GM19468 (cell line): ENCODE data around the gene LRRC45.

Source experiments
- ATAC-seq: cut with Tn5 transposase; IDR thresholded peaks from one replicate; pipeline ENCODE4 v1.9.1; 2021; ENCODE audit warnings: mild to moderate bottlenecking, moderate library complexity, moderate number of reproducible peaks; ENCODE audit not compliant: unreplicated experiment; ENCODE audit errors: extremely low read depth

Gene LRRC45

DNA sequence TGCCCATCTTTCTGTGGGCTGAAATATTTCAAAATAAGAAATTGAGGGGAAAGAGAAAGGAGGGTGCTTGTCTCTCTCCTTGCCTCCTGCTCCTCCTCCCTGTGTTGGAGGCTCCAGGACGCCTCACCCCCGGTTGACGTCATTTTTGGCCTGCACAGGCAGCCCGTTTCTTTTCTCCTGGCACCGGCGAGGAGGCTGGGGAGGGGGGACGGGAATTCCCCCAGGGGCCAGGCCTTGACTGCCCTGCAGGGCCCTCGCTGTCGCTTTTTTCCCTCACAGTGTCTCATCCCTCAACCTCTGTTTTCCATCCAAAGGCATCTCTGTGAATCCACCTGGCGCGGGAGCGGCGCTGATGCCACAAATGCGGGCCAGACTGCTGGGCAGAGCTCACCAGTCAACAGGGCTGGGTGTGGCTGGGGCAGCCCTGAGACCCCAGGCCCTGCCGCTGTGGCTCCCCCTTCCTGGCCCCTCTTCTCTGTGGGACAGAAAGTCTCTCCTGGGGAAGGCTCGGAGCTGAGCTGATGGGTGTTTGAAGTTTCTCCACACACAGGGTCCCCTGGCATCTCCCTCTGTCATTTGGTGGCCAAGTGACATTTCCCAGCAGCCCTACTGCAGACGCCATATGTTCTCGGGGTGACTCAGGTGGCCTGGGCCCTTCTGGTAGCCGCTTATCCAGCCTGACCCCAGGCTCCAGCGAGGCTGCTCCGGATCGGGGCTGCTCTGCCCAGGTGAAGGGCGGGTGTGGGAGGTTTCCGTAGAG lies 16.5 kb upstream of the LRRC45 start:
- no peak for ATAC-seq

DNA sequence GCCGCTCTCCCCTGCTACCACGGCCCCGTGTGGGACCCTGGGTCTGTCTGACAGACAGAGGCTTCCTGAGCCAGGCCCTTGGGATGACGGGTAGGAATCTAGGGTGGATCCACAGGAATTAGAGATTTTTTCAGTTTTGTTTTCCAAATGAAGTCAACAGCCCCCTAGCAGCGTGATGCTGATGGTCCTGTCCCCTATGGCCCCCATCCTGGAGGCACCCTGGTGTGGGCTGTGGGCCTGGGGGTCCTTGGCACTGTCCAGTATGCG lies 15.9 kb upstream of the LRRC45 start:
- ATAC-seq: no peak

DNA sequence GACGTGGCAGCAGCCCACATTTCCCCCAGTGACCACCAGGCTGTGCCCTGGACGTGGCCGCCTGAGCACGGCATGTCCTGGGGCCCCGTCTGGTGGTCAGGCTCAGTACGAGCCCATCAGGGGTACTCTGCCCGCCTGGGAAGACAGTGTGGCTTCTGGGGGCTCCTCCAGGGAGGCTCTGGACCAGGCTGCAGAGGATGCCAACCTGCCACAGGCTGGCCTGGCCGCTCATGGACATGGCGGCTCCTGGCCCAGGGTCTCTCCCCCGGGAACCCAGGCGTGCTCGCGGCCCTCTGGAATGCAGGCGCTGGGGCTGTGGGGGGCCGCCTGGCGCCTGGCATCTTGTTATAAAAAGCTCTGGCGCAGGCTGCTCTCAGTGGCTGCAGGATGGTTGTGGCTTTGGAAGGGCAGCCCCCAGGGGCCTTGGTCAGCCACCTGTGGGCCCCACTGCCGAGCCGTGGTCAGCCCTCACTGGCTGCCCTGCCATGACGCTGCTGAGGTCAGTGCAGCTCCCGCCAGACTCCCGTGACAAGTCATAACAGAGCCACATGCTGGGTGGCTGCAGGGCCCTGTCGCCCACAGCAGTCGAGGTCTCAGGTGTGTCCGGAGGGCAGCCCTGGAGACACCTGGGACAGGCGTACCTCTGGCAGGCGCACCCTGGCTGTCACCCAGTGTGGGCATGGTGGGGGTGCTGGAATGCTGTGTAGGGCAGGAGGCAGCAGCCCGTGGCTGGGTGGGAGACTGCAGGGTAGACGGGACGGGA lies 15.4 kb upstream of the LRRC45 start:
- no peak for ATAC-seq

DNA sequence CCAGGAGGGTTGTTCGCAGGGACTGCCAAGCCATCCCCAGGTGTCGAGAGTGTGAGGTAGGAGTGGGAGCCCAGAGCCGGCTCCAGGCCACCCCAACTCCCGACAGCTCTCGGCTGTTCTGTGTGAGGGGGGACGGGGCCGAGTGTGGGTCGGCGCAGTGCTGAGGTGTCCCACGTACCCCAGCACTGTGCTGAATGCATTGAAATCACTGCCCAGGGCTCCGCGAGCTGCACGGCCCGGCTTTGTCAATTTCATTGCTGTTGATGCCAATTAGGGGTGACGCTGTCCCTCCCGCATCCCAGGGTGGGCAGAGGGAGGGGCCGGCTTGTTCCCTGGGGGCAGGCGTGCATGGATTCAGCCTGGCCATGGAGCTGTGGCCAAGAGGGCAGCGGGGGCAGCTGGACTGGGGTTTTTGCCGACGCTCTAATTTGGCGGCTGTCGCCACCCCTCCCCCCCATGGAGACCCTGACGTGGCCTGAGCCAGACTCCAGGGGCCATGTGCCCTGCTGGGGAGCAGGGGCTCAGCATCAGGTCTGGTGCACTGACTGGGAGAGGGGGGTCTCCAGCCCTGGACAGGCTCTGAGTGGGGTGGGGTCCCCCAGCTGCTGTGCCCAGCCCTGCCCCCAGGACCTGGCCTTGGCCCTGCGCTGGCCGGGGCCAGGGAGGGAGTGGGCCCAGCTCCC lies 14.7 kb upstream of the LRRC45 start:
- ATAC-seq: no peak

DNA sequence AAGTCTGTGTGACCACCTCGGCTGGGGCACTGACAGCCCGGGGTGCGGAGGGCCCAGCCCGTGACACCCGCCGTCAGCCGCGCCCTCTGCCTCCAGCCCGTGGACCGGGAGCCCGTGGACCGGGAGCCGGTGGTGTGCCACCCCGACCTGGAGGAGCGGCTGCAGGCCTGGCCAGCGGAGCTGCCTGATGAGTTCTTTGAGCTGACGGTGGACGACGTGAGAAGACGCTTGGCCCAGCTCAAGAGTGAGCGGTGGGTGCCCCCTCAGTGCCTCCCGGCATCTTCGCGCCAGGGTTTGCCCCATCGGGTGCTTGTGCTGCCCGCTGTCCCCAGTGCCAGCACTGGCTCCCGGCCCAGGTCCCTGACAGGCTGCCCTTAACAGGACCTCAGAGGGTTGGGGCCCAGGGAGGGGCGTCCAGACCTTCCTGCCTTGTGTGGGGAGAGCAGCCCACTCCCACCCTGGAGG lies 14.1 kb upstream of the LRRC45 start:
- ATAC-seq: no peak

DNA sequence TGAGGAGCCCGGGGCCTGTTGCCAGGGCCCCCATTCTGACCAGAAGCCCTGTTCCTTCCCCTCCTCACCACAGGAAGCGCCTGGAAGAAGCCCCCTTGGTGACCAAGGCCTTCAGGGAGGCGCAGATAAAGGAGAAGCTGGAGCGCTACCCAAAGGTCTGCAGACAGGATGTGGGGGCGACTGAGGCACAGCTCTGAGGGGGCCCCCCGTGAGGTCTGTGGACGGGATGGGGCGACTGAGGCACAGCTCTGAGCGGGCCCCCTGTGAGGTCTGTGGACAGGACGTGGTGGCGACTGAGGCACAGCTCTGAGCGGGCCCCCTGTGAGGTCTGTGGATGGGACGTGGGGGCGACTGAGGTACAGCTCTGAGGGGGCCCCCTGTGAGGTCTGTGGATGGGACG lies 13.7 kb upstream of the LRRC45 start:
- ATAC-seq: no peak

DNA sequence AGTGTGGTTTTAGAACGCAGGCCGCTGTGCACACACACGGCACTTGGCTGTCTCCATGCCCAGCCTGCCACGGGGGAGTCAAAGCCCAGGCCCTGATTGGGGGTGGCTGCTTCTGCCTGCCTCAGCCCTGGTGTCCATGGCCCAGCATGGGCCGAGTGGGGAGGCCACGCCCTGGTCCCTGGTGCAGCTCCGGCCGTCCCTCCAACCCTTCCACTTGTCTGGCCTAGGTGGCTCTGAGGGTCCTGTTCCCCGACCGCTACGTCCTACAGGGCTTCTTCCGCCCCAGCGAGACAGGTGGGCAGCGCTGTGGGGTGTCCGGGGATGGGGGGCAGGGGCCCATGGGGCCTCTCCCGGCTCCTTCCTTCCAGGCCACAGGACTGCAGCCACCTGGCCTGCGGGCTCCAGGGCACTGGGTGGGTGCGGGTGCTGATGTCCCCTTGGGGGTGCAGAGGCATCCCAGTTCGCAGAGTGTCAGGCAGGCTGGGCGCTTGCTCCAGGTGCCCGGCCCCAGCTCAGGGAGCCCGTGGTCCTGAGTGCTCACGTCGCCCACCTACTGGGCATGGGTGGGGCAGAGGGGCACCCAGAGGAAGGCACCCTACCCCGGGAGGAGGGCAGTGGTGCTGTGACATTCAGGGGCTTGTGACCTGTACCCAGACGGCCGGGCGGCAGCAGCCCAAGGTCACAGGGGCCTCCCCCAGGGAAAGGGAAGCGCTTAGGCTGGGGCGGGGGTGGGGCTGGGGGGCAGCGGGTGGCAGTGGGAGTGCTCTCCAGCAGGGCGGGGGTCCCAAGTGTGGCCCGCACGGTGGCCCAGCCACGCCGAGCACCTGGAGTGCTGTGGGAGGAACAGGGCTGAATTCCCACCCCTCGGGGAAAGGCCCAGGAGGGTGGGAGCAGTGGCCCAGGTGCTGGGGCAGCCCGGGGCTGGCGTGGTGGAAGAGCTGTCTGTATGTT lies 12.3 kb upstream of the LRRC45 start:
- ATAC-seq: no peak

DNA sequence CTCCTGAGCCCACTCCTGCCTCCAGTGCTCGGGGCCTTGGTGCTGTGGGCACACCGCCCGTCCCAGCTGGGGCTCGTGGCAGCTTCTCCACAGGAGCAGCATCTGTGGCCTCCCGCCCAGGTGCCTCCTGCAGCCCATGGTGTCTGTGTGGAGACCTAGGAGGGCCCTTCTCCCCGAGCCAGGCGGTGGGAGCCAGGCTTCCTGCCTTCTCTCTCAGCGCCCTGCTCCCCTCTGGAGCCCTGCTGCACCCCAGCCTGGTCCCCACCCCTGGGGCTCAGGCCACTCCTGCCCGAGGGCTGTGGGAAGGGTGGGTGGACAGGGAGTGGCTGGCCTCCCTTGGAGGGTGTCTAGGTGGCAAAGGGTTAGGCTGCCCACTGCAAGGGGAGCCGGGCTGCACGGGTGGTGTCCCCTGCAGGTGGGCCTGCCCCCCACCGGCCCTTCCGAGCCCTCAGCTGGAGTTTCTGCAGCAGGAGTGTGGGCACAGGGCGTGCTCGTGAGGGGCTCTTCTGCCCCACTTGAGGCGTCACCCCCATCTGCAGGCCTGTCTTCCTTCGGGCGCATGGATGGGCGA lies 11.4 kb upstream of the LRRC45 start:
- ATAC-seq: no peak

DNA sequence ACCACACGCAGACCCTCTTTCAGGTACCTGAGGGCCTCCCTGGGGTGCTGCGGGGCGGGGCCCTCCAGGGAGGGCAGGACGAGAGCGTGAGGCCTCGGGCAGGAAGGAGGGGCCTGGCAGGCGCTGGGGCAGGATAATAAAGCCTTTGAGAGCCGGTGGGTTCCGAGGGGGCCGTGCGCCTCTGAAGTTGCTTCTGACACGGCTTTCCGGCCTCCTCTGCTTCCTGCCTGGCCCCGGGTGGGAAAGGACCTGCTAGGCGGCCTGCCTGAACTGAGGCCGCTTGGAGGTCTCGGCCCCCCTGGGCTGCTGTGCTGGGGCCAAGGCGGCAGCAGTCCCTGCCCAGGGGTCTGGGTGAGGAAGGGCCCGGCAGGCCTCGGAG lies 10.9 kb upstream of the LRRC45 start:
- ATAC-seq: no peak

DNA sequence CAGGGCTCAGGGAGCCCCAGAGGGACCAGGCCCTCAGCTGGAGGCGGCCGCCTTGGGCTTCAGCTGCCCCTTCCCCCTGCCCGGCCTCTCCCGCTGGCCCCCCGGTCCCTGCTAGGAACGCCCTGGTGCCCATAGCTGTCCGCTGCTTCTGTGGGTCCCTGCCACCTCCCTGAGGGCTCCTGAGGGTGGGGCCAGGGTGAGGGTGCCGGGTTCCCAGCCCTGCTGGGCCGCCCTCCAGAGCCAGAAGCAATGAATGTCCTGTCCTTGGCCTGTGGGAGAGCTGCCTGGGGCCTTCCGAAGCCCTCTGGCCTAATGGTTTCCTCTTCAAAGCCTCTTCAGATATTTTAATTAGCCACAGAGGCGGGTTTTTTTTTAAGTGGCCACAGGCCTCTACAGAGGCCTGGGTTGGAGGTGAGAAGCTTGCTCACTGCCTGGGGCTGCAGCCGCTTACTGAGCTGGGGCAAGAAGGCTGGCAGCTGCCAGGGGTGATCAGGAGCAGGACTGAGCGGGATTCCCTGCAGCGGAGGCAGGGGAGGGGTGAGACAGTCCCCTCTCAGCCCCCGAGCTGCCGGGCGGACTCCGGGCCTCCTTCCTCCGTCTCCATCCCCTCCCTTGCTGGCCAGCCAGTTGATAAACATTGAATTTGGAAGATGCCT lies 10.3 kb upstream of the LRRC45 start:
- no peak for ATAC-seq

DNA sequence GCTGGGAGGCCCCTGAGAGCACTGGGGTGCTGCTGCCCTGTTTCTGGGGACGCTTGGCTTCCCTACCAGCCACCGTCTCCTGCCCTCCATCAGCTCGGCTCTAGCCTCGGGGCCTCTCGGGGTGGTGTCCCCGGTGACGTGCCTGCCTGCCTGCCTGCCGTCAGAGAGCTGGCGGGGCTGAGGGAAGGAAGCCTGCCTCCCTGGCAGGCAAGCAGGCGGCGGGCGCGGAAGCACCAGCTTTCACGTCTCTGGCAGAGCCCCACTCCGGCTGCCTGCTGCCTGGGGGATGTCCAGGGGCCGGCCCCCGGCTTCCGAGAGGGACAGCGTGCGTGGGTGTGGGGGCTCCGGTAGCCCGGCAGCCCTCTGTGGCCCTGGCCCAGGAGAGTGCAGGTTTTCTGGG lies 9.8 kb upstream of the LRRC45 start:
- ATAC-seq: no peak

DNA sequence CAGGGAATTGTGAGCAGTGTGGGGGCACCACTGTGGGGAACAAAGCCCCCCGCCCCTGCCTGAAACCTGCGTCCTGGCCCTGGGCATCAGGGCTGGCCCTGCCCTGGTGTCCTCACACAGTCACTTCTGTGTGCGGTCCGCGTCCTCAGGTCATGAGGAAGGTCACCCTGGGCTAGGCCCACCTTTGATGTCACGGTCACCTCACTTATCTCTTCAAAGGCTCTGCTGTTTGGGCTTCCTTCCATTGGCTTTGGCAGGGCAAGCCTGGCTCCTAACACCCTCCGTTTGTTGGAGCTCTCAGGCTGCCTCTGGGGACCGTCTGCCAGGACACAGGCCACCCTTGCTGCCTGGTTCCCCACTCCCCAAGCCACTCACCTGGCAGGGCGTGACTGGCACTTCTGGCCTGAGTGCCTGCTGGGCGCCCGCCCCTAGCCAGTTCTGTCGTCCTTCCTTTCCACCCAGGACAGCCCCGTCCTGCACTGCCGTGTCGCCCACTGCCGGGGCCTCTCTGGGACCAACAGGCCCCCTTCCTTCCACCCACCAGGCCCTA lies 9.3 kb upstream of the LRRC45 start:
- ATAC-seq: no peak

DNA sequence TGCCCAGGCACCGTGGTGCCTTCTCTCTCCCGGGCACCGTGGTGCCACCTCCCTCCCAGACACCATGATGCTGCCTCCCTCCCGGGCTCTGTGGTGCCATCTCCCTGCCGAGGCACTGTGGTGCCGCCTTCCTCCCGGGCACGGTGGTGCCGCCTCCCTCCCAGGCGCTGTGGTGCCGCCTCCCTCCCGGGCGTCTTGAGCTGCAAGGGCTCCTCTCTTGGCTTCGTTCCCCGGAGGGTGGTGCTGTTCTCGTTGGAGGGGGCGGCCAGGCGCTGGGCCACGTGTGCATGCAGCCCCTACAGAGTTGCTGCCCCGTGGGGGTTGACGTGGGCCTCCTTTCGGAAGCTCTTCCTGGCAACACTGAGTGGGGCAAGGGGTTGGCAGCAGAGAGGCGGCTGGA lies 8.7 kb upstream of the LRRC45 start:
- ATAC-seq: no peak

DNA sequence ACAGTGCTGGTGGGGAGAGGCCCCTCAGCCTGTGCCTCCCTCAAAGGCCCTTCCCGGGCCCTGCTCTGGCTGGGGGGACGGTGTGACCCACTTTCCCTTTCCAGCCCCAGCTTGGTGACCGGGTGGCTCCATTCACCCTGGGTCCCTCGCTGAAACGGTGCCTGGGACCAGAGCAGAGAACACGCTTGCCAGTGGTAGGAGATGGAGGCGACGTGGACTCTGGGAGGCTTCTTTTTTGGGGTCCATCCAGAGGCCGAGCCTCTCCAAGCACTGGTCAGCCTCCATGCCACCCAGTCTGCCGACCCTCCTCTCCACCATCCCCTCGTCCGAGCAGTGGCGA lies 8.2 kb upstream of the LRRC45 start:
- no peak for ATAC-seq

DNA sequence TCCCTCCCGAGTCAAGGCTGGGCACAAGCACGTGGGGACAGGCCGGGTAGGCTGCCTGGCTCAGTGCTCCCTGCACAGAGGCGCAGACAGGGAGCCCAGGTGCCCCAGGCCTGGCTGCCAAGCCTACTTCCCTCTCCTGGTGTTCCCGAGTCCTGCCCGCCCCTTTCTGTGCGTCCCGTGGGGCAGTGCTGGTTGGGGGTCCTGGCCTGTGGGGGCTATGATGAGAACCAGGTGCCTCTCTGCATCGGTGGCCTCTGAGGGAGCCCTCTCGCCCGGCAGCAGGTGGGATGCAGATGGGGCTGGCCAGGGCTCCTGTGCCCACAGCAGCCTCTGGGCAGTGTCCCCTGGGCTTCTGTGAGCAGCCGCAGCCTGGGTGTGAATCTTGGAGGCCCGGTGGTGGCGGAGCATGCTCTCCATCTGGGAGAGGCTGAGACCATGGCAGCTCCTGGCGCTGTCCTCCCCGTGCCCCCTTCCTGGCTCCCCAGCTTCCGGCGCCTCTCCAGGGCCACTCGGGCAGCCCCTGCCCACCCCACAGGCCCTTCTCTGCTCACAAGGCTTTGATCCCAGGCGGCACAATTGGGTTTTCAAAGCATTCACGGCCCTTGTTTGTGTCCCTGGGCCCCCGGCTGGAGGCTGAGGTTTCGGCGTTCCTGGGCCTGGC lies 7.7 kb upstream of the LRRC45 start:
- no peak for ATAC-seq

DNA sequence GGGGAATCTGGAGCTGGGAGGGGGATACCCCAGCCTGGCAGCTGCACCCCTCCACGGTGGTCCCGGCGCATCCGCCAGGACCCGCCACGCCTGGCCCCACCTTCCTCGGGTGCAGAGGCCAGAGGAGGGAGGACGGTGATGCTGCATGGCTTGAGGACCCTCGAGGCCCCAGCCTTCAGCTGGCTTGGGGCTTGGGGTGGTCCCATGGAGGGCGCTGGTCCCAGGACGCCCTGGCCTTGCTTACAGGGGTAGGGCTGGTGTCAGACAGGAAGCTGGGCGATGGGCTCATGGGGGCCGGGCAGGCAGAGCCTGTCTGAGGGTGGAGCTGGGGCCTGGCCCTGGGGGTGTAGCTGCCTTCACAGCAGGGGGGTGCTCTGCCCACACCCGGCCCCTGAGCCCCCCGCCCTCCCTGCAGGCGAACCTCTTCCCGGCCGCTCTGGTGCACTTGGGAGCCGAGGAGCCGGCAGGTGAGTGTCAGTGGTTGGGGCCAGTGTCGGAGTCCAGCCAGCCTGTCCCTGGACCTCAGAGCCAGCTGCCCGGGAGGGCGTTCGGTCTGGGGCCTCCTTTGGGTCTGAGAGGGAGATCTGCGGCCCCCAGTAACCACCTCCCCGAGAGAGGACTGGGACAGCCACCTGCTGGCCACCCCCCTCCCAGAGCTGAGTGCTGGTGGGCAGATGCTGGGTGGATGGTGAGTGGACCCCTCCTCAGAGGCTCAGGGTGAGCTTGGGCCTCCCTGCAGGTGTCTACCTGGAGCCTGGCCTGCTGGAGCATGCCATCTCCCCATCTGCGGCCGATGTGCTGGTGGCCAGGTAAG lies 6.8 kb upstream of the LRRC45 start:
- ATAC-seq: no peak

DNA sequence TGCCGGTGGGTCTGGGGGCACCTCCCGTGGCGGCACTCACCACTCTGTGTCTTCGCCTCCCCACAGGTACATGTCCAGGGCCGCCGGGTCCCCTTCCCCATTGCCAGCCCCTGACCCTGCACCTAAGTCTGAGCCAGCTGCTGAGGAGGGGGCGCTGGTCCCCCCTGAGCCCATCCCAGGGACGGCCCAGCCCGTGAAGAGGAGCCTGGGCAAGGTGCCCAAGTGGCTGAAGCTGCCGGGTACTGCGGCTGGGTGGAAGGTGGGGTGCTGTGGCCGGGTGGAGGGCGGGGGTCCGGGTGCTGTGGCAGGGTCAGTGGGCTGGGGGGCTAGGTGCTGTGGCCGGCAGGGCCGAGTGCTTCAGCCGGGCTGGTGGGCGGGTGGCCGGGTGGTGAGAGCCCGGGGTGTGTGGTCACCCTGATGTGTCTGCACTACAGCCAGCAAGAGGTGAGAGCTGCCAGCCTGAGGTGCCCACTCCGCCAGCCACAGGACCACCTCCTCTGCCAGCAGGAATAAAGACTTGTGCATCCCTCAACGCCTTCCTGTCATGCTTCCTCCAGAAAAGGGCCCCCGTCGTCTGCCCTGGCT lies 6.1 kb upstream of the LRRC45 start:
- no peak for ATAC-seq
